Stimulated activated memory B cell treated with anti-CD40 and anti-IgM and Interleukin-4, amounts not matched to agents 10 μg/mL and 1 μg/mL and 100 μg/mL, for 72 hours (primary cell): Measurements from ENCODE around the gene NENF.
A peak's percentile ranks its signal among the peaks of the same experiment; 100 is the strongest.
"Not testable (repeated sequence)": the region's sequence is repeated elsewhere in the genome, so short reads cannot be mapped to it uniquely, and the experiment has no call there.

Experiments used
- ATAC-seq: fragments of 150-1000 bp; cut with Tn5 transposase; 2 replicates; pipeline ENCODE4 v1.10.0; 2021
- H3K27ac Mint-ChIP-seq: one replicate; pipeline ENCODE4 v1.8.0; 2022; ENCODE audit warnings: mild to moderate bottlenecking, mixed read lengths
- H3K27me3 Mint-ChIP-seq: one replicate; pipeline ENCODE4 v1.8.0; 2022; ENCODE audit warnings: mixed read lengths
- H3K36me3 Mint-ChIP-seq: one replicate; pipeline ENCODE4 v1.8.0; 2022; ENCODE audit warnings: mixed read lengths
- H3K4me1 Mint-ChIP-seq: one replicate; pipeline ENCODE4 v1.8.0; 2022; ENCODE audit warnings: mixed read lengths
- H3K4me3 Mint-ChIP-seq: one replicate; pipeline ENCODE4 v1.8.0; 2022; ENCODE audit warnings: mild to moderate bottlenecking, moderate library complexity, mixed read lengths
- H3K9me3 Mint-ChIP-seq: one replicate; pipeline ENCODE4 v1.8.0; 2022; ENCODE audit warnings: mixed read lengths

The NENF gene

GRCh38 chr1:212463565-212464285 lies 31.0 kb downstream of the NENF start:
- Mint-ChIP-seq H3K27ac (no peak overlapping the region), H3K9me3 (no peaks in the 10 kb centered on the region), H3K36me3 (no peaks in the 10 kb centered on the region), H3K27me3 (no peaks in the 10 kb centered on the region), H3K4me1 (no peaks in the 10 kb centered on the region), H3K4me3 (no peak overlapping the region)
- no peak for ATAC-seq

- Mint-ChIP-seq H3K27ac (no peak overlapping the region), H3K4me3 (no peak overlapping the region), H3K27me3 (no peaks in the 10 kb centered on the region), H3K4me1 (no peaks in the 10 kb centered on the region), H3K9me3 (no peaks in the 10 kb centered on the region), H3K36me3 (no peaks in the 10 kb centered on the region)
- ATAC-seq, result no peak
Measured at GRCh38 chr1:212465311-212465710, 32.6 kb downstream of the NENF start.

GRCh38 chr1:212466437-212466836 lies 33.7 kb downstream of the NENF start:
- Mint-ChIP-seq H3K9me3 (no peaks in the 10 kb centered on the region), H3K36me3 (no peaks in the 10 kb centered on the region), H3K4me3 (no peak overlapping the region), H3K4me1 (no peaks in the 10 kb centered on the region), H3K27ac (no peak overlapping the region), H3K27me3 (no peaks in the 10 kb centered on the region)
- no peak for ATAC-seq

- Mint-ChIP-seq H3K27ac (no peak overlapping the region), H3K9me3 (no peaks in the 10 kb centered on the region), H3K27me3 (no peaks in the 10 kb centered on the region)
Measured at GRCh38 chr1:212466898-212467650, 34.4 kb downstream of the NENF start.

GRCh38 chr1:212467843-212468482 lies 35.2 kb downstream of the NENF start:
- Mint-ChIP-seq H3K36me3 (no peaks in the 10 kb centered on the region), H3K4me3 (no peak overlapping the region), H3K4me1 (no peaks in the 10 kb centered on the region), H3K27ac (no peak overlapping the region), H3K9me3 (no peaks in the 10 kb centered on the region), H3K27me3 (no peaks in the 10 kb centered on the region)
- ATAC-seq, result peak; percentile 41

More at GRCh38 chr1:212466898-212467650, 34.4 kb downstream of the NENF start:
- no peak for ATAC-seq
- Mint-ChIP-seq H3K4me1 (no peaks in the 10 kb centered on the region), H3K36me3 (no peaks in the 10 kb centered on the region), H3K4me3 (no peak overlapping the region)

GRCh38 chr1:212470059-212470458 lies 37.3 kb downstream of the NENF start:
- Mint-ChIP-seq H3K4me3 (no peak overlapping the region), H3K9me3 (no peaks in the 10 kb centered on the region), H3K27ac (no peak overlapping the region), H3K27me3 (no peaks in the 10 kb centered on the region), H3K36me3 (no peaks in the 10 kb centered on the region), H3K4me1 (no peaks in the 10 kb centered on the region)
- ATAC-seq, result no peak

- ATAC-seq, result no peak
- Mint-ChIP-seq H3K4me1 (no peaks in the 10 kb centered on the region), H3K36me3 (no peaks in the 10 kb centered on the region), H3K27me3 (no peaks in the 10 kb centered on the region), H3K9me3 (no peaks in the 10 kb centered on the region), H3K27ac (no peak overlapping the region), H3K4me3 (no peak overlapping the region)
Measured at GRCh38 chr1:212471286-212471685, 38.6 kb downstream of the NENF start.

- Mint-ChIP-seq H3K36me3 (no peaks in the 10 kb centered on the region), H3K27me3 (no peaks in the 10 kb centered on the region), H3K4me3 (no peak overlapping the region), H3K4me1 (peaks cover 5% of the 10 kb centered on the region), H3K9me3 (no peaks in the 10 kb centered on the region), H3K27ac (no peak overlapping the region)
- ATAC-seq, result no peak
Measured at GRCh38 chr1:212471891-212472675, 39.4 kb downstream of the NENF start.

- no peak for ATAC-seq
- no peaks in the 10 kb centered on the region for H3K36me3 Mint-ChIP-seq
- H3K4me3 Mint-ChIP-seq, result no peak overlapping the region
- H3K9me3 Mint-ChIP-seq, result no peaks in the 10 kb centered on the region
- H3K4me1 Mint-ChIP-seq, result peaks cover 10% of the 10 kb centered on the region
- no peak overlapping the region for H3K27ac Mint-ChIP-seq
- H3K27me3 Mint-ChIP-seq, result peaks cover 3% of the 10 kb centered on the region
Measured at GRCh38 chr1:212473729-212474128, 41.0 kb downstream of the NENF start.

- peaks cover 13% of the 10 kb centered on the region for H3K27me3 Mint-ChIP-seq
- H3K36me3 Mint-ChIP-seq, result no peaks in the 10 kb centered on the region
- peaks cover 10% of the 10 kb centered on the region for H3K4me1 Mint-ChIP-seq
- no peak for ATAC-seq
- H3K4me3 Mint-ChIP-seq, result no peak overlapping the region
- no peaks in the 10 kb centered on the region for H3K9me3 Mint-ChIP-seq
- no peak overlapping the region for H3K27ac Mint-ChIP-seq
Measured at GRCh38 chr1:212475151-212475550, 42.4 kb downstream of the NENF start.

- not testable (repeated sequence) for H3K27ac Mint-ChIP-seq, H3K4me3 Mint-ChIP-seq, ATAC-seq, H3K9me3 Mint-ChIP-seq, H3K36me3 Mint-ChIP-seq
- H3K27me3 Mint-ChIP-seq, result peaks cover 13% of the 10 kb centered on the region
- H3K4me1 Mint-ChIP-seq, result peaks cover 10% of the 10 kb centered on the region
Measured at GRCh38 chr1:212475831-212476230, 43.1 kb downstream of the NENF start.

- Mint-ChIP-seq H3K9me3 (no peaks in the 10 kb centered on the region), H3K4me3 (no peak overlapping the region)
Measured at GRCh38 chr1:212477014-212477679, 44.4 kb downstream of the NENF start.

GRCh38 chr1:212477680-212478466 lies 45.2 kb downstream of the NENF start:
- ATAC-seq, result no peak
- H3K27me3 Mint-ChIP-seq, result peaks cover 13% of the 10 kb centered on the region
- no peaks in the 10 kb centered on the region for H3K36me3 Mint-ChIP-seq
- H3K27ac Mint-ChIP-seq, result no peak overlapping the region
- no peaks in the 10 kb centered on the region for H3K9me3 Mint-ChIP-seq
- no peak overlapping the region for H3K4me3 Mint-ChIP-seq
- peaks cover 10% of the 10 kb centered on the region for H3K4me1 Mint-ChIP-seq

More at GRCh38 chr1:212477014-212477679, 44.4 kb downstream of the NENF start:
- H3K4me1 Mint-ChIP-seq, result peaks cover 10% of the 10 kb centered on the region
- H3K36me3 Mint-ChIP-seq, result no peaks in the 10 kb centered on the region
- ATAC-seq, result peak; percentile 88
- no peak overlapping the region for H3K27ac Mint-ChIP-seq
- peaks cover 13% of the 10 kb centered on the region for H3K27me3 Mint-ChIP-seq

- Mint-ChIP-seq H3K27me3 (peaks cover 14% of the 10 kb centered on the region), H3K27ac (no peak overlapping the region), H3K4me1 (peaks cover 10% of the 10 kb centered on the region), H3K9me3 (no peaks in the 10 kb centered on the region), H3K36me3 (no peaks in the 10 kb centered on the region), H3K4me3 (no peak overlapping the region)
- ATAC-seq, result no peak
Measured at GRCh38 chr1:212478467-212479025, 45.8 kb downstream of the NENF start.
